ENCODE data around the gene KNCN.

DNA sequence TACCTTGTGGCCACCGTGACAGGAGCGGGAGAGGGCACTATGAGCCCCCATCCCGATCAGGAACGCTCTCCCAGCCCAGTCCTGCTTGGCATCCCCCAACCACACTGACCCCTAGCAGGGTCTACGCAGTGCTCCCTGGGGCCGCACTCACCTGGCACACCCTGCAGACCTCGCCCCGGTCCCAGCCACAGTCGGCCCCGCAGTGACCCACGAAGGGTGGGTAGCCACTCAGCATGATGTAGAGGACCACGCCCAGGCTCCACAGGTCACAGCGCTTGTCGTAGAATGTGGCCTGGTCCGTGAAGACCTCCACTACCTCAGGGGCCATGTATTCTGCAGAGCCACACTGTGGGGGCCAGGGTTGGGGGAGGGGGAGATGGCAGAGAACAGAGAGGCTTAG, 11.1 kb upstream of the KNCN start:
- no peak for TF ChIP-seq CTCF (IDR thresholded peaks at IDR 0.05 in 2 of 3, conservative IDR thresholded peaks at IDR 0.05 in 1 of 3; ENCODE audit: control insufficient read depth in 2 of 3, extremely low read depth in 1 of 3, insufficient read depth in 1 of 3, low read depth in 3 of 3, low read length in 3 of 3)
- TF ChIP-seq NR2C2 (IDR thresholded peaks at IDR 0.05; ENCODE audit: borderline replicate concordance, control insufficient read depth, insufficient read length, low read depth), result no peak
